ENCODE measurements around the gene SLC2A4RG. TPM values are rescaled to one million over a fixed set of nuclear protein-coding genes. Genes with fewer than 3 reads are reported as not detected.

Gene SLC2A4RG
- total RNA-seq, 1 donor from 2014 or later = 38.3 TPM

DNA sequence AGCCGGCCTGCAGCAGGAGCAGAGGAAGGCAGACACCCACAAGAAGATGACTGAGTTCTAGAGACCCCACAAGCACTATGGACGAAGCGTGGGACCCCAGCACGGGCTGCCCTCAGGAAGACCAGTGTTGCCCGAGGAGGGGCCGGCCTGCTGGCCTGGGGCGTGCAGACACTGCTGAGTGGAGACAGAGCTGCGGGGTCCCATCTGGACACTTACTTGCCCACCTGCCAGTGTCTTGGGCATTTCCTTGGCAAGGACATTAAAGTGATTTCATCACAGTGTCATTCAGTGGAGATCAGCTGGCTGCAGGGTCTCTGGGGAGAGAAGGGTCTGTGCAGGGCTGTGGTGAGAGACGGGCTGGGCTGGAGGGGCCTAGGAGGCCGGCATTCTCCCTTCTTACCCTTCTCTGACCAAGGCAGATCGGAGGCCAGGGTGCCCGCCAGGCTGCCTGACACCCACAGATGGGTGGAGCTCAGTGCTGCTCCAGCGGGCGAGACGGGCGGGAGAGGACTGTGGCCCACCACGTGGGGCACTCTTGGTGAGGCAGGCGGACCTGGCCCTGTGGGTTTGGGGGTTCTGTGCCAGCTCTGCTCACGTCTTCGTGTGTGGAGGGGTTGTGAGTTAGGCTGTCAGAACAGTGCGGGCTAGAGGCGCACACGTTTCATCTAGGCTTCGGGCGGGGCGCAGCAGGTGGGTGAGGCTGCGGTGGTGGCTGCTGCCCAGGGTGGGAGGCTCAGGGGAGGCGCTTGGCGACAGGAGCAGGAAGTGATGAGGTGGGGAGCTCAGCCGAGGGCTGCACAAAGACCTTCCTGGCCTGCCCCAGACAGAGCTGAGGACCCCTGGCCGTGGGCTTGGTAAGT lies 3.5 kb upstream of the SLC2A4RG start, which contains the start of gene LIME1:
LIME1 (plus strand) TSS at position 806 of the 860 bp plus-strand sequence. CDS start 886 bp downstream, outside the sequence.
- Mint-ChIP-seq H3K4me1 (ENCODE audit: low read depth) (peaks cover 21% of the 10 kb centered on the region), H3K9me3 (no peaks in the 10 kb centered on the region), H3K27me3 (ENCODE audit: insufficient read depth) (no peaks in the 10 kb centered on the region), H3K36me3 (ENCODE audit: low read depth) (peaks cover 18% of the 10 kb centered on the region), H3K4me3 (peak within 1 kb of the TSS; percentile 79), H3K27ac (peak within 1 kb of the TSS; percentile 2)
- intact Hi-C loops (cut with micrococcal nuclease) = loop anchor here (5.0 to 10.0 kb wide), 3 partner anchors 199 to 306 kb away; partner anchors contain the start of genes PTK6 and SAMD10
- peak; percentile 53 for DNase-seq (ENCODE audit: low spot score)

DNA sequence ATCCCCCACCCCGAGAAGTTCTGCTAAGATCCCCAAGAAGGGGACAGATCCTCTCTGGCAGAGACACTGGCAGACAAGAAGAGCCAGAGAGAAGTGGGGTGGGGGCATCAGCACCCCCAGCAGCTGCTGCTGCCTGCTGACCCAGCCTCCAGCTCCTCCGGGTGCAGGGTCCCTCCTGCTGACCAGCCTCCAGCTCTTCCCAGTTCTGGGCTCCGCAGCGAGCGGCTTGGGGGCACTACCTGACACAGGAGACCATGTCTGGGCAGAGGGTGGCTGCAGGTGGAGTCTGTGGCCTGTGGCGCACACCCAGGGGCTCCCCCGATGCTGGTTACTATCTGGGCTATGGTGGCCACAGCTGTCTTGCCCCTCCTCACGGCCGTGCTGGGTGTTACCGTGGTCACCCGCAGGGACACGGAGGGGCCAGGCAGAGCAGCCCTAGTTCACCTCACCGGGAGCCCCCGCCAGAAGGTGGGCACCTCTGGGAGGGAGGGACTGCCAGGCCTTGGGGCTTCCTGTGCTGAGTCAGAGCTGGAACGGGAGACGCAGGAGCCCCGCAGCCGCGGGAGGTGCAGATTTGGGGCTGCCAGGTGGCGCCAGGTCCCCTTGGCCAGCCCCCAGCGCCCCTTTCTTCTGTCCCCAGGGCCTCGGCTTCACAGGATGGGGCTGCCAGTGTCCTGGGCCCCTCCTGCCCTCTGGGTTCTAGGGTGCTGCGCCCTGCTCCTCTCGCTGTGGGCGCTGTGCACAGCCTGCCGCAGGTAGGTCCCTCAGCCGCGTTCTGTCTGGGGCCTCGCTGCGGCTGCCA lies 2.5 kb upstream of the SLC2A4RG start:
- Mint-ChIP-seq H3K4me1 (ENCODE audit: low read depth) (peaks cover 21% of the 10 kb centered on the region), H3K9me3 (no peaks in the 10 kb centered on the region), H3K27ac (no peak overlapping the region), H3K36me3 (ENCODE audit: low read depth) (peaks cover 18% of the 10 kb centered on the region), H3K27me3 (ENCODE audit: insufficient read depth) (no peaks in the 10 kb centered on the region), H3K4me3 (peak overlapping the region; percentile 79)
- DNase-seq (ENCODE audit: low spot score) = no peak
- intact Hi-C loops (cut with micrococcal nuclease) = loop anchor here (5.0 to 10.0 kb wide), 3 partner anchors 200 to 305 kb away; partner anchors contain the start of genes PTK6 and SAMD10

DNA sequence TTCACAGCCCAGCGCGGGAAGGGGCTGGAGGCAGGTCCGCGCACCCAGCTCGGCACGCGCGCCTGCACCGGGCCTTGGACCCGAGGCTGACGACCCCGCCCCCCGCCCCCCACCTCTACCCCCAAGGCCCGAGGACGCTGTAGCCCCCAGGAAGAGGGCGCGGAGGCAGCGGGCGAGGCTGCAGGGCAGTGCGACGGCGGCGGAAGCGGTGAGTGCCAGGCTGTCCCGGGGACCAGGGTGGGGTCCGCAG lies 2.0 kb upstream of the SLC2A4RG start:
- H3K4me3 Mint-ChIP-seq = no peak overlapping the region
- no peak overlapping the region for H3K27ac Mint-ChIP-seq
- H3K27me3 Mint-ChIP-seq (ENCODE audit: insufficient read depth) = no peaks in the 10 kb centered on the region
- no peaks in the 10 kb centered on the region for H3K9me3 Mint-ChIP-seq
- DNase-seq (ENCODE audit: low spot score) = no peak
- peaks cover 18% of the 10 kb centered on the region for H3K36me3 Mint-ChIP-seq (ENCODE audit: low read depth)
- intact Hi-C loops (cut with micrococcal nuclease) = loop anchor here (5.0 to 10.0 kb wide), 3 partner anchors 200 to 305 kb away; partner anchors contain the start of genes PTK6 and SAMD10
- H3K4me1 Mint-ChIP-seq (ENCODE audit: low read depth) = peaks cover 21% of the 10 kb centered on the region

DNA sequence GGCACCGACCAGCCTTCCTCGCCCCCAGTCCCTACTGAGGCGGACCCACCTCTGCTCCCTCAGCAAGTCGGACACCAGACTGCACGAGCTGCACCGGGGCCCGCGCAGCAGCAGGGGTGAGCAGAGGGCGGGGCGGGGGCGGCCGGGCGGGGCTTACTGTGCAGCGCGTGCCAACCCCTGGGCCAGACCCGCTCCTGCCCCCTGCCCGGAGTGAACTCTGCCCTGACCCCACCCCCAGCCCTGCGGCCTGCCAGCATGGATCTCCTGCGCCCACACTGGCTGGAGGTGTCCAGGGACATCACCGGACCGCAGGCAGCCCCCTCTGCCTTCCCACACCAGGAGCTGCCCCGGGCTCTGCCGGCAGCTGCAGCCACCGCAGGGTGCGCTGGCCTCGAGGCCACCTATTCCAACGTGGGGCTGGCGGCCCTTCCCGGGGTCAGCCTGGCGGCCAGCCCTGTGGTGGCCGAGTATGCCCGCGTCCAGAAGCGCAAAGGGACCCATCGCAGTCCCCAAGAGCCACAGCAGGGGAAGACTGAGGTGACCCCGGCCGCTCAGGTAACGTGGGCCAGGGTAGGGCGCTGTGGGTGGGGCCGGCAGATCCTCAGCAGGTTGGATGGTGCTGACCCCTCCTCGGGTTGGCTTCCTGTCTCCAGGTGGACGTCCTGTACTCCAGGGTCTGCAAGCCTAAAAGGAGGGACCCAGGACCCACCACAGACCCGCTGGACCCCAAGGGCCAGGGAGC lies 1.5 kb upstream of the SLC2A4RG start:
- no peak overlapping the region for H3K27ac Mint-ChIP-seq
- H3K4me1 Mint-ChIP-seq (ENCODE audit: low read depth) = peaks cover 21% of the 10 kb centered on the region
- no peak for DNase-seq (ENCODE audit: low spot score)
- intact Hi-C loops (cut with micrococcal nuclease) = loop anchor here (5.0 to 10.0 kb wide), 3 partner anchors 201 to 304 kb away; partner anchors contain the start of genes PTK6 and SAMD10
- H3K36me3 Mint-ChIP-seq (ENCODE audit: low read depth) = peaks cover 18% of the 10 kb centered on the region
- H3K4me3 Mint-ChIP-seq = peak overlapping the region; percentile 33
- no peaks in the 10 kb centered on the region for H3K27me3 Mint-ChIP-seq (ENCODE audit: insufficient read depth)
- no peaks in the 10 kb centered on the region for H3K9me3 Mint-ChIP-seq

DNA sequence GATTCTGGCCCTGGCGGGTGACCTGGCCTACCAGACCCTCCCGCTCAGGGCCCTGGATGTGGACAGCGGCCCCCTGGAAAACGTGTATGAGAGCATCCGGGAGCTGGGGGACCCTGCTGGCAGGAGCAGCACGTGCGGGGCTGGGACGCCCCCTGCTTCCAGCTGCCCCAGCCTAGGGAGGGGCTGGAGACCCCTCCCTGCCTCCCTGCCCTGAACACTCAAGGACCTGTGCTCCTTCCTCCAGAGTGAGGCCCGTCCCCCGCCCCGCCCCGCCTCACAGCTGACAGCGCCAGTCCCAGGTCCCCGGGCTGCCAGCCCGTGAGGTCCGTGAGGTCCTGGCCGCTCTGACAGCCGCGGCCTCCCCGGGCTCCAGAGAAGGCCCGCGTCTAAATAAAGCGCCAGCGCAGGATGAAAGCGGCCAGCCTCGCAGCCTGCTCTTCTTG lies 868 bp upstream of the SLC2A4RG start:
- H3K4me1 Mint-ChIP-seq (ENCODE audit: low read depth) = peaks cover 18% of the 10 kb centered on the region
- DNase-seq (ENCODE audit: low spot score) = no peak
- peaks cover 17% of the 10 kb centered on the region for H3K36me3 Mint-ChIP-seq (ENCODE audit: low read depth)
- peak overlapping the region; percentile 33 for H3K4me3 Mint-ChIP-seq
- H3K27ac Mint-ChIP-seq = no peak overlapping the region
- H3K27me3 Mint-ChIP-seq (ENCODE audit: insufficient read depth) = no peaks in the 10 kb centered on the region
- intact Hi-C loops (cut with micrococcal nuclease) = loop anchor here (1.0 to 10.0 kb wide), 4 partner anchors 7 to 304 kb away; partner anchors contain the start of genes PTK6 and SAMD10
- H3K9me3 Mint-ChIP-seq = no peaks in the 10 kb centered on the region

DNA sequence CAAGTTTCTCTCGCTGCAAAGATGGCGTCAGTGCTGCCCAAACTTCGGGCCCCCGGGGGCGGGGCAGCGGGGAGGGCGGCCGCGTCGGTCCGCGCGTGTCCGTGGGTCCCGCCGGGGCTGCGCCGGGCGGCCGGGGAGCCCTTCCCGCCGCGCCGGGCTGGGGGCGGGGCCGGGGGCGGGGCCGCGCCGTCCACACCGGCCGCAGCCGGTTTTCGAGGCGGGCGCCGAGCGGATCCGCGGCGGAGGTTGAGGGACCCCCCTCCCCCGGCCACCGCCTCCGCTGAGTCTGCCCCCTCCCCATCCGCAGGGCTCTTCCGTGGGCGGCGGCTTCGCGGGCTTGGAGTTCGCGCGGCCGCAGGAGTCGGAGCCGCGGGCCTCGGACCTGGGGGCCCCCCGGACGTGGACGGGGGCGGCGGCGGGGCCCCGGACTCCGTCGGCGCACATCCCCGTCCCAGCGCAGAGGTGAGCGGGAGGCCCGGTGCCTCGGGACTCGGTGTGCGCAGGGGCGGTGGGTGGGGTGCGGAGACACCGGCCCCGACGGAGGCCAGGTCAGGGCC lies 572 bp downstream of the SLC2A4RG start:
- Mint-ChIP-seq H3K27me3 (ENCODE audit: insufficient read depth) (no peaks in the 10 kb centered on the region), H3K4me1 (ENCODE audit: low read depth) (peaks cover 11% of the 10 kb centered on the region), H3K4me3 (peak overlapping the region; percentile 53), H3K36me3 (ENCODE audit: low read depth) (peaks cover 14% of the 10 kb centered on the region), H3K27ac (no peak overlapping the region), H3K9me3 (no peaks in the 10 kb centered on the region)
- DNase-seq (ENCODE audit: low spot score) = peak; percentile 54
- intact Hi-C loops (cut with micrococcal nuclease) = loop anchor here (1.0 kb wide), 1 partner anchor 11 kb away; no protein-coding TSS in a partner anchor

DNA sequence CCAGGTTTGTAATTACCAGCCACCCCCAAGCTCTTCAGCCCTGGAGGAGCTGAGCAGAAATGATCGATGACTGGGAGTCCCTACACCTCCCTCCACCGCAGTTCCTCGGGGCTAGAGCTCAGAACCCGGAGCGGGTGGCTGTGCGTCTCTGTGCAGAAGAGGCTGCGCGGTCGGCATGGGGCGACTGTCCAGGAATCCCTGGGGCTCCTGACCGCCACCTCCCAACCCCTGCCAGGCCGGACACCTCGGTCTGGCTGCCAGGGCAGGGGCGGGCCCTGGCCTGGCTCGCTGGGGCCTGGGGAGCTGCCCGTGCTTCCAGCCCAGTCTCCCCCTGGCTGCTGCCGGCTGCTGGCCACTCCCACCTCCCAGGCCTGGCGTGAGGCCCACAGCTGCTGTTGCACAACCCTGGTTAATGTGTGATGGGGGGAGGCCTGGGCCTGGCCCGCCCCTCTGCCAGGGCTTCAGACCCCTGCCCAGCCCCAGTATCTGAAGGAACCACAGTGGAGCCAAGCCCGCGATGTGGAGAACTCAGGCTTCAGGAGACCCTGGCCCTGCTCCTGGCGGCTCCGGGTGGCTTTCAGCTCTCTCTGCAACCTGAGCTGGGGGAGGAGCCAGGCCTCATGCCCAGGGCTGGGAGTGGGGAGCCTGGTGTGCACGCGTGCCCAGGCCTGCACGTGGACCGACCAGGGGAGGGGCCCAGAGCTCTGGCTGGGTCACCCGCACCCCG lies 1.2 kb downstream of the SLC2A4RG start:
- peaks cover 10% of the 10 kb centered on the region for H3K4me1 Mint-ChIP-seq (ENCODE audit: low read depth)
- DNase-seq (ENCODE audit: low spot score) = no peak
- intact Hi-C loops (cut with micrococcal nuclease) = loop anchor here (1.0 kb wide), 1 partner anchor 11 kb away; no protein-coding TSS in a partner anchor
- peaks cover 13% of the 10 kb centered on the region for H3K36me3 Mint-ChIP-seq (ENCODE audit: low read depth)
- no peaks in the 10 kb centered on the region for H3K27me3 Mint-ChIP-seq (ENCODE audit: insufficient read depth)
- peak overlapping the region; percentile 53 for H3K4me3 Mint-ChIP-seq
- no peak overlapping the region for H3K27ac Mint-ChIP-seq
- H3K9me3 Mint-ChIP-seq = no peaks in the 10 kb centered on the region

DNA sequence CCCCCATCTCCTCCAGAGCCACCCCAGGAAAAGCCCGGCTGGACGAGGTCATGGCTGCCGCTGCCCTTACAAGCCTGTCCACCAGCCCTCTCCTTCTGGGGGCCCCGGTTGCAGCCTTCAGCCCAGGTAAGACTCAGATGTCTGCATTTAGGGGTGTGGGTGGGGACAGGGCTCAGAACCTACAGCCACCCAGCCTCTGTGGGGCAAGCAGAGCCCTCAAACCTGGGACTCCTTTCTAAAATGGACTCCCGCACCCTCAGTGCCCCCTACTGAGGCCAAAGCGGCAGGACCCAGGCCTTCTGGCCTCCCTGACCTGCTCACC lies 1.7 kb downstream of the SLC2A4RG start:
- Mint-ChIP-seq H3K9me3 (no peaks in the 10 kb centered on the region), H3K4me3 (peak overlapping the region; percentile 51), H3K27me3 (ENCODE audit: insufficient read depth) (no peaks in the 10 kb centered on the region), H3K4me1 (ENCODE audit: low read depth) (peaks cover 5% of the 10 kb centered on the region), H3K27ac (no peak overlapping the region), H3K36me3 (ENCODE audit: low read depth) (peaks cover 9% of the 10 kb centered on the region)
- intact Hi-C loops (cut with micrococcal nuclease) = no loop called here
- DNase-seq (ENCODE audit: low spot score) = no peak

DNA sequence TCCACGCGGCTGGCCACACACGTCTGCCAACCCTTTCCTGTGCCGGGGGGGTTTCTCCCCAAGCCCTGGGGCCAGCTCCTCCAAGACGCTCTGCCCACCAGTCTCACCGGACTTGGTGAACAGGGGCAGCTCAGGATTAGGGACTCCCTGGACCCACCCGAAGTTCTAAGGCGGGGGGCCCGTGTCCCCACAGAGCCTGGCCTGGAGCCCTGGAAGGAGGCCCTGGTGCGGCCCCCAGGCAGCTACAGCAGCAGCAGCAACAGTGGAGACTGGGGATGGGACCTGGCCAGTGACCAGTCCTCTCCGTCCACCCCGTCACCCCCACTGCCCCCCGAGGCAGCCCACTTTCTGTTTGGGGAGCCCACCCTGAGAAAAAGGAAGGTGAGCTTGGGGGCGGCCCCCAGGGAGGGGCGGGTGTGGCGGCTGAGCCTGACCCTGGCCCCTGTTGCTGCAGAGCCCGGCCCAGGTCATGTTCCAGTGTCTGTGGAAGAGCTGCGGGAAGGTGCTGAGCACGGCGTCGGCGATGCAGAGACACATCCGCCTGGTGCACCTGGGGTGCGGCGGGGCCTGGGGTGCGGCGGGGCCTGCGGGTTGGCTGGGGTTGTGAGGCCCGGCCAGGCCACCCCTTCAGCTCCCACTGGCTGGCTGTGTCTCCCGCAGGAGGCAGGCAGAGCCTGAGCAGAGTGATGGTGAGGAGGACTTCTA lies 2.3 kb downstream of the SLC2A4RG start:
- intact Hi-C loops (cut with micrococcal nuclease) = no loop called here
- Mint-ChIP-seq H3K4me3 (peak overlapping the region; percentile 51), H3K4me1 (ENCODE audit: low read depth) (no peaks in the 10 kb centered on the region), H3K9me3 (no peaks in the 10 kb centered on the region), H3K27me3 (ENCODE audit: insufficient read depth) (no peaks in the 10 kb centered on the region), H3K36me3 (ENCODE audit: low read depth) (peaks cover 4% of the 10 kb centered on the region), H3K27ac (no peak overlapping the region)
- DNase-seq (ENCODE audit: low spot score) = no peak

DNA sequence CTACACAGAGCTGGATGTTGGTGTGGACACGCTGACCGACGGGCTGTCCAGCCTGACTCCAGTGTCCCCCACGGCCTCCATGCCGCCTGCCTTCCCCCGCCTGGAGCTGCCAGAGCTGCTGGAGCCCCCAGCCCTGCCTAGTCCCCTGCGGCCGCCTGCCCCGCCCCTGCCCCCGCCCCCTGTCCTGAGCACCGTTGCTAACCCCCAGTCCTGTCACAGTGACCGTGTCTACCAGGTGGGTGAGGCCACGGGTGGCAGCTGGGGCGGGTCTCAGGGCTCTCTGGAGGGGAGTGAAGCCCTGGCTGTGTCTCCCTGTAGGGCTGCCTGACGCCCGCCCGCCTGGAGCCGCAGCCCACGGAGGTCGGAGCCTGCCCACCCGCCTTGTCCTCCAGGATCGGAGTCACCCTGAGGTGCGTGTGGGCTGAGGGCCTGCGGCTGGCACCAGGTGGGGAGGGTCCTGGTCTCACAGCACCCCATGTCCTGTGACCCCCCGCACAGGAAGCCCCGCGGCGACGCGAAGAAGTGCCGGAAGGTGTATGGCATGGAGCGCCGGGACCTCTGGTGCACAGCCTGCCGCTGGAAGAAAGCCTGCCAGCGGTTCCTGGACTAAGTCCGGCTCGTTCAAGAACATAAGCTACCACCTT lies 2.9 kb downstream of the SLC2A4RG start:
- DNase-seq (ENCODE audit: low spot score) = no peak

More for the DNA sequence above, 2.9 kb downstream of the SLC2A4RG start:
- H3K27ac Mint-ChIP-seq = no peak overlapping the region
- intact Hi-C loops (cut with micrococcal nuclease) = no loop called here
- no peaks in the 10 kb centered on the region for H3K27me3 Mint-ChIP-seq (ENCODE audit: insufficient read depth)
- H3K9me3 Mint-ChIP-seq = no peaks in the 10 kb centered on the region
- H3K4me1 Mint-ChIP-seq (ENCODE audit: low read depth) = no peaks in the 10 kb centered on the region
- H3K36me3 Mint-ChIP-seq (ENCODE audit: low read depth) = peaks cover 4% of the 10 kb centered on the region
- no peak overlapping the region for H3K4me3 Mint-ChIP-seq
